Measurements from ENCODE around the gene LAPTM5.

DNA sequence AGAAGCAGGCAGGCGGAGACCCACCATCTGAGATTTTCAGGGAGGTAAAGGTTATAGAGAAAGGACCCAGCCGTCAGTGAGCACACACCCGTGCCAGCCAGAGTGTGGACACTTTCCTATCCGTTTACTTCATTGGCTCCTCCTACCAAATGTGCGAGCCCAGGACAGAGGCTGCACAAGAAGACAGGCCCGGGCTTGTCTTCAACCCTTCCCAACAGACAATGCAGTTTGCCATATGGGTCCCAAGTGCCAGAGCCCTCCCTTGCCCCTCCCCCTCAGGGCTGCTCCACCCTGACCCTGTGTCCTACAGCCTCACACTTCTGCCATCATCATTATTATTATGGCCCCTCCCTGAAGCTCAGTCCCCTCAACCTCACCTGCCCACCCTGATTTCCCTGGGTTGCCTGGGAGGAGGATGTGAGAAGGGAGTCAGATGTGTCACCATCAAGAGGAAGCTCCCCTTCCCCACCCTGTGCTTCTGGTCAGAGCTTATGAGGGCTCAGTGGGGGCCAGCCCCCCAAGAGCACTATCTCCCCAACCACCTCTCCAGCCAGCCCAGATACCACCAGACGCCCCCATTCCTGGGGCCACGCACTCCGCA, 9.4 kb downstream of the LAPTM5 start:
- TF ChIP-seq CTCF (IDR thresholded peaks at IDR 0.05), result no peak
- no peak for TF ChIP-seq EP300 (IDR thresholded peaks at IDR 0.05)
- TF ChIP-seq POLR2A (IDR thresholded peaks at IDR 0.05), result no peak

Data from upper lobe of left lung (tissue), 4 donors.